GM19324 (cell line): ENCODE measurements around the gene VIL1.

ENCODE experiments used
- ATAC-seq: cut with Tn5 transposase; IDR thresholded peaks from one replicate; pipeline ENCODE4 v1.9.1; 2021; ENCODE audit warnings: mild to moderate bottlenecking, moderate library complexity; ENCODE audit not compliant: unreplicated experiment, low FRiP score

The VIL1 gene

GRCh38 chr2:218435003-218435982, 16.4 kb downstream of the VIL1 start:
- no peak for ATAC-seq

- ATAC-seq, result no peak
Observed at GRCh38 chr2:218436992-218437391, 18.1 kb downstream of the VIL1 start.

DNA sequence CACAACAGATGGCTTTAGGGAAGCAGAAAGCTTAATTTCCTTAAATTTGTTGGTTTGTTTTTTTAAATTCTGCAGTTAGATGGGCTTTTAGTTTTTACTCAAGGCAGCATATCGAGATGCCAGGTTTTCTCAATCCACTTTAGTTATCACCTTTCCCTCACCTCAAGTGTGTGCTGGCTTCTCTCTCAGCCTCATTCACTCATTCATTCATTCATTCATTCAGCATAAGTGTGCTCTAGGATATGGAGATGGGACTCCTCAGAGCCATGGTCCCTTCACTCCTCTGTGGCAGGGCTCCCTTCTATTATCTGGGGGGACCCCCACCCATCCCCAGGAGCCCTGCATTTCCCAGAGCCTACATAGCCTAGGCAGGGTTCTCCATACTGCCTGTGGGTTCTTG, 19.0 kb downstream of the VIL1 start:
- no peak for ATAC-seq

DNA sequence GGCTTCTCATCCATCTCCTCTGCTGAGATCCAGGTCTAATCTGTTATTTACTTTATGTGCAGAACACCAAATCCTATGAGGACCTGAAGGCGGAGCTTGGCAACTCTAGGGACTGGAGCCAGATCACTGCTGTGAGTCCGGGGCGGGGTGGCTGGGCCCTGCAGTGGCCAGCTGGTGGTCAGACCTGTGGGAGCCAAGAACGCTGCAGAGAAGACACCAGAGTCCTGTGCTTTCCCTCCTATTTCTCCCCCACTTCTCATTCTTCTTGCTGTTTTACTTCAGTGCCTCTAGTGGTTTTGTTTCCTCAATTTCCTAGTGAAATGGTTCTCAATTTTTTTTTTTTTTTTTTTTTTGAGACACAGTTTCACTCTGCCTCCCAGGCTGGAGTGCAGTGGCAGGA, 19.7 kb downstream of the VIL1 start:
- no peak for ATAC-seq

DNA sequence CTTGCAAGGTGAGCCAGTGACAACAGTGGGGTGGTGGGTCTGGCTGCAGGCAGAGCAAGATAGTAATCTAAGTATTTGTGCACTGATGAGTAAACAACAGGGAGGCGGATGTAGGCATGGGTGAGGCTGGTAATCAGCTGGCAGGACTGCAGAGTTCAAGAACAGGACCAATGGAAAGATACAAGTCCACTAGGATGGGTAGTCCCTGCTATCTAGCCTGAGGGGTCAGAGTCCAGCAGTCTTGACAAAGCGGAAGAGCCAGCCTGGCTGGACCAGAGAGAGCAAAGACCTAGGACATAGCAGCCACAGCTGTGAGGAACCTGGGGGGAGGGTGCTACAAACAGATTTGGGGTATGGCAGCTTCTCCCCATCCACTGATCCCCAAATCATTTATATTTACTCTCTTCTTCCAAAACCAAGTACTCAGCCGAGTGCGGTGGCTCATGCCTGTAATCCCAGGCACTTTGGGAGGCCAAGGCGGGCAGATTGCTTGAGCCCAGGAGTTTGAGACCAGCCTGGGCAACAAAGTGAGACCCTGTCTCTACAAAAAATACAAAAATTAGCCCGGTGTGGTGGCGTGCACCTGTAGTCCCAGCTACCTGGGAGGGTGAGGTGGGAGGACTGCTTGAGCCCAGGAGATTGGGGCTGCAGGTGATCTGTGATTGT, 25.9 kb downstream of the VIL1 start:
- no peak for ATAC-seq

DNA sequence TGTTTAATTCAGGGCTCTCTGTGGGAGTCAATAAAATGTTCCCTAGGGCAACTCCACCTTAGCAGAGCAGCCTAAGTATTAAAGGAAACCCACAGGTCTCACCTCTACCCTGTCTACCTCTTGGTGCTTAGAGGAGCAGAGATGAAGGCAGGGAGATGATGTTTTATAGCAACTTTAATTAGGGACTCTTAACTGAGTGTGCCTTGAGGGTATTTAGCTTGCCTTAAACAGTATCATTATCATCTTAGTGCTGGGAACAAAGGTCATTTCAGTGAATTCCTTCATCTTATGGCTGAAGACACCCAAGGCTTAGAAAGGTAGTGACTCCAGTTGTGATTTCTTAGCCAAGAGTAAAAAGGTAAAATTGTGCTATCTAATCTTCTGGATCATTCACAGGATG, 26.7 kb downstream of the VIL1 start:
- ATAC-seq, result no peak

DNA sequence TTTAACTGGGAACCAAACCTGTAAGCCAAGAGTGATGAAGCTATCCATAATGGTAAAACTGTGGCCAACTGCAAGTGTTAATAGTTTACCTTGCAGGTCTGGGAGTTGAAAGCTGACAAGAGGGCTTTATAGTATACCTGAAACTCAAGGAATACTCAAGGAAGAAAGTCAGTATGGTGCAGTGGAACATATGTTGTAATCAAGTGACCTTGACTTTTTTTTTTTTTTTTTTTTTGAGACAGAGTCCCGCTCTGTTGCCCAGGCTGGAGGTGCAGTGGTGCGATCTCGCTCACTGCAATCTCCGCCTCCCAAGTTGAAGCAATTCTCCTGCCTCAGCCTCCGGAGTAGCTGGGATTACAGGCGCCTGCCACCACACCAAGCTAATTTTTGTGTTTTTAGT, 27.6 kb downstream of the VIL1 start:
- ATAC-seq, result no peak

GRCh38 chr2:218447072-218447471, 28.1 kb downstream of the VIL1 start:
- no peak for ATAC-seq

GRCh38 chr2:218448934-218449333, 30.0 kb downstream of the VIL1 start:
- no peak for ATAC-seq

- ATAC-seq, result no peak
Observed at GRCh38 chr2:218452079-218452478, 33.2 kb downstream of the VIL1 start.

GRCh38 chr2:218456849-218457248, 37.9 kb downstream of the VIL1 start:
- ATAC-seq, result no peak

GRCh38 chr2:218458598-218458997, 39.7 kb downstream of the VIL1 start:
- no peak for ATAC-seq

GRCh38 chr2:218465987-218466633, 47.2 kb downstream of the VIL1 start:
- no peak for ATAC-seq

DNA sequence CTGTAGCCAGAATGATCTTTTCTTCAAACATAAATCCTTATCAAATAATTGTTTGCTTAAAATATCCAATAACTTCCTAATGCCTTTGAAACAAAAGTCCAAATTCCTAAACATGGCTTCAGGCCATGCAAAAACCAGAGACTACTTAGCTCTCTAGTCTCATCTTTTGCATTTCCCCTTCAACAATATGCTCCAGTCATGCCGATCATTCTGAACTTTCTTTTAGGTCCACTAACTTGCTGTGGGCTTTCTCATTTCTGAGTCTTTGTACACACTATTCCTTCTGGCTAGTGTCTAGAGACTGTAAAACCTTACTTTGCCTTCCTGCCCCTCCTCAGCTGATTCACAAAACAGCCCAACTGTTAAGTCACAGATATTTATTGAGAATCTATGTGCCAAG, 51.5 kb downstream of the VIL1 start:
- no peak for ATAC-seq

GRCh38 chr2:218471036-218471435, 52.1 kb downstream of the VIL1 start:
- ATAC-seq, result no peak

- no peak for ATAC-seq
Observed at GRCh38 chr2:218471982-218472381, 53.1 kb downstream of the VIL1 start.

GRCh38 chr2:218472988-218473387, 54.1 kb downstream of the VIL1 start:
- no peak for ATAC-seq

DNA sequence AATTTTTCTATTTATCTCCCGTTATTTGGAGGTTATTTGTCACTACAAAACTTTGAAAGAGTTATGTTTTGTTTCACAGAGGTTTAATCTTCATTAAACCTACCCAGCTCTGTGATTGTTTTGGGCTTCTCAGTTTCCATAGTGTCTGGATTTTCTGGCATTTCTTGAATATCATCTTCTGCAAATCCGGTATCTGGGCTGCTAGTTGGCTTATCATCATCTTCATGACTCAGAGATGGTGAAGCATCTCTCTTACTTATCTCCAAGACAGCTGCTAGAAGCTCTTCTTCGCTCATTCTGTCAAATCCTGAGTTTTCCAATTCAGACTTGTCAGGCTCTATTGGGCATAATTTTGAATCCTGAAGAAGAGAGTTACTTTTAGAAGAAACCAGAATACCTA, 55.6 kb downstream of the VIL1 start:
- ATAC-seq, result no peak

DNA sequence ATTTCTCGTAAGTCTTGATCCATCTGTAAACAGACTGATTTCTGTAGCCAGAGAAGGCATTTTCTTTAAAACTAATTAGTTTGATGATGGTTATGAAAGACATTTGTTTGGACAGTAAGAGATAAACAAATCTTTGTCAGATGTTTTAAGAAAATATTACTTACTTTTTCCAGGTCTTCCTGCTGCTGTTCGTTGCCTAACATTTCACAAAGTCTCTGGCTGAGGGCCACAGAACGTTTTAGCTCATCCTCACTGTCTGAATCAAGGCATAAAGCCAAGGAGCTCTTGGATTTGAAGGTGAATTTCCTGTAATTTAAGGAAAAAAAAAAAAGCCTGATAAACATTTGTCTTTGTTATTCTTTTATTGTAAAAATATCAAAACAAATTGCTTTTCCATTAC, 57.8 kb downstream of the VIL1 start:
- ATAC-seq, result no peak

GRCh38 chr2:218477247-218477646, 58.3 kb downstream of the VIL1 start:
- no peak for ATAC-seq

DNA sequence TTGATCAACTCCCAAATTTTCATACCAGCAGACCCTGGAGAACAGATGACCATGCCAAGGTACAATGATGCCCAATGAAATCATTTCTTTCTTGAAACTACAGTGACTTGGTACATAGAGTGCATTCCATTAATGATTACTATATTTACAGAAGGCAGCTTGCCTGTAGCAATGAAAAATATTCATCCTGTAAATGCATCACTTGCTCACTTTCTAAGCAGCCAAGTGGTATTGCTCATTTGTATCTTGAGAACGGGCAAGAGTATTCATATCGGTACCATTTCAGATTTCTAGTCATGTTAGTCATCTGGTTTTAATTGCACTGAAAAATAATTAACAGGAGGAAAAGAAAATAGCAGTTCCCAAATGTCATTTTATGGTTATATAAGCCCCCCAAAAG, 59.6 kb downstream of the VIL1 start:
- ATAC-seq, result no peak
